ENCODE data around the gene BRINP2. TPM values are rescaled to one million over a fixed set of nuclear protein-coding genes. Genes with fewer than 3 reads are reported as not detected.

Gene BRINP2, protein sequence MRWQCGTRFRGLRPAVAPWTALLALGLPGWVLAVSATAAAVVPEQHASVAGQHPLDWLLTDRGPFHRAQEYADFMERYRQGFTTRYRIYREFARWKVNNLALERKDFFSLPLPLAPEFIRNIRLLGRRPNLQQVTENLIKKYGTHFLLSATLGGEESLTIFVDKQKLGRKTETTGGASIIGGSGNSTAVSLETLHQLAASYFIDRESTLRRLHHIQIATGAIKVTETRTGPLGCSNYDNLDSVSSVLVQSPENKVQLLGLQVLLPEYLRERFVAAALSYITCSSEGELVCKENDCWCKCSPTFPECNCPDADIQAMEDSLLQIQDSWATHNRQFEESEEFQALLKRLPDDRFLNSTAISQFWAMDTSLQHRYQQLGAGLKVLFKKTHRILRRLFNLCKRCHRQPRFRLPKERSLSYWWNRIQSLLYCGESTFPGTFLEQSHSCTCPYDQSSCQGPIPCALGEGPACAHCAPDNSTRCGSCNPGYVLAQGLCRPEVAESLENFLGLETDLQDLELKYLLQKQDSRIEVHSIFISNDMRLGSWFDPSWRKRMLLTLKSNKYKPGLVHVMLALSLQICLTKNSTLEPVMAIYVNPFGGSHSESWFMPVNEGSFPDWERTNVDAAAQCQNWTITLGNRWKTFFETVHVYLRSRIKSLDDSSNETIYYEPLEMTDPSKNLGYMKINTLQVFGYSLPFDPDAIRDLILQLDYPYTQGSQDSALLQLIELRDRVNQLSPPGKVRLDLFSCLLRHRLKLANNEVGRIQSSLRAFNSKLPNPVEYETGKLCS
- not detected for total RNA-seq

DNA sequence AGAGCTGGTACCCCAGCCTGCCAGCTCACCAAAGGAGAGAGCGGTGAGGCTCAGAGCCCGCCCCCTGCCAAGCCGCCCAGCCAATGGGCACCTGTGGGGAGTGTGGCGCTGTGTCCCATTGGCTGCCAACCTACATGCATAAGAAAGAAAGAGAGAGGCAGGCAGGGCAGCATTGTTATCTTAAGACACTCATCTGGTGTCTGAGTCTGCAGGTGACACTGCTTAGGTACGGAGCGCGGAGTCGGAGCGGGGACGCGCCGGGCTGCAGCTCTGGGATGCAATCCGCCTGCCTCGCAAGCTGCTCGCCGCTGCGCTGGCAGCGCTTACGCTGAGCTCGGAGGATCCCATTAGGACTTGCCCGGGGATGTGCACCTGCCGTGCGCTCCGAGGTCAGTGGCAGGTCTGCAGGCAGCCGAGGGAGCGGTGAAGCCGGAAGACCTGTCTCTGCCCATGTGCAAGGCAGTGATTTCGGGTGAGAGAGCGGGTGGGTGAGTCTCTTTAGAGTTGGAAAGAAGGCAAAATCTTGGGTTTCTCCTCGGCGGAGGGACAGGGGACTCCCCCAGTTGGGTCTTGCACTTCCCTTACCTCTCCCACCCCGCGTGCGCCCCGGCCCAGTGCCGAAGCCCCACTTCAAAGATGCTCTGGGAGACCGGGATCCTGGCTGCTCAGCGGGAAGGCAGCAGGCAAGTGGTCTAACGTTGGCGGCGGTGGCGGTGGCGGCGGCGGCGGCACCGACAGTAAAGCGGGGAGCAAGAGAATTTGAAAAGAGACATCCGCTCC lies at the start of gene BRINP2:
Gene BRINP2, plus strand, starts transcription at position 203 of the 780 bp plus-strand sequence. CDS start 58,919 bp downstream, outside the sequence.
- POLR2A ChIA-PET = no interaction called here
- CTCF ChIA-PET = no interaction called here

DNA sequence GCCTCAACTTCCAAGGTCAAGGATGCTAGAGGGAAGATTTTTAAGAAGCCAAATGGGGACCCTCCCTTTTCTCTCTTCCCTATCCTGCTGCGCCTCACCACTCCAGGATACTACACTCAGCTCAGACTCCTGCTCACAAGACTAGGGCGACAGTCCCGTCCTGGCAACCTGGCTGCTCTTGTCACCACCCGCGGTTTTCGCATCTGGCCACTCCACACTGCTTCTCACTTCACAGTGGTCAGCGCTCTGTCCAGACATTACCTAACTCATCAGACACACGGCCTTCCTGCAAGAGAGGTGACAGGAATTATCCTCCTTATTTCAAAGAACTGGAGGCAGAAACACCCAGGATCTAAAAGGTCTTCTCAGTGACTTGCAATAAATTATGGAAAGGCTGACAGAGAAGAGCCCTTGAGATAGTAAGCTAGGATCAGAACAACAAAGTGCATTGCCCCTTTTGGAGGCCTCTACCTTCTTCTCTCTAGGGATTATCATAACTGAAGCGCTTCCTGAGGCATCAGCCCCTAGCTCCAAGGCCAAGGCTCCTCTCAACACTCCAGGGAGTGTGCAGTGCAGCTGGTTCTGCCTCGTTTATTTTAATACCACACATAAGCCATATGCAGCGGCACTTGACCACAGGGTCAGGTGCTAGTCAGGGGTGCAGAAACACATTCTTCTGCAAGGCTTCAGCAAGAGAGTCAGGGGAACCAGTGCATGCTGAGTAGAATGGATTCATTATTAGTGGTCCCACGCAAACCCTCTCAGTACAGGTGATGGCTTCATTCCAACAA lies 48.1 kb upstream of the BRINP2 start:
- ChIA-PET CTCF (no interaction called here), POLR2A (no interaction called here)

DNA sequence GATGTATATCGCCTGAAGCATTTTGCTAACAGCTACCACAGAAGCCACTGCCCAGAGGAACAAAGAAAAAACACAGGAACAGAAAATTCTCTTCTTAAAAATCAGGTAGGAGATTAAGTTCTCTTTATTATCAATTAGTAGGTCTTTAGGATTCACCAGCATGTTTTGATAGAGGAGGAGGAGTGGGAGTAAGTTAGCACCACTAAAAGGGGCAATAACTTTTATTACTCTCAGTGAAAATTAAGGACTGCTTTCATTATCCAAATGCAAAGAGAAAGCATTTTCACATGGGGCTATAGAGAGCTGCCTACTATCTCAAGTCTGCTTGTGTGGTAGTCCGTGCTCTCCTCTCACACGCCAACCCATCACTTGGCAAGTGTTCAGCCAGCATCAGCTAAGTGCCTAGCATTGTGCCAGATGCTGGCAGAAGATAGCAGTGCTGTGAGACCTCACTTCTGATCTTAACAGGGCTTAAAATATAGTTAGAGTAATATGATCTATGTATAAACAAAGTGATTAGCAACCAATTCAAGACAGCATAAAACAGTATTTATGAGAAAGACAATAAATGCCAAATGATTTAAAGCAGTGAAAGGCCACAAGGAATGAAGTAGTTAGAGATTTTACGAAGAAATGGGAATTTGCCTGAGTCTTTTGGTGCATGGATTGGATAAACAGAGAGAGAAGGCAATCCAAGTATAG lies 46.0 kb upstream of the BRINP2 start:
- POLR2A ChIA-PET = no interaction called here

DNA sequence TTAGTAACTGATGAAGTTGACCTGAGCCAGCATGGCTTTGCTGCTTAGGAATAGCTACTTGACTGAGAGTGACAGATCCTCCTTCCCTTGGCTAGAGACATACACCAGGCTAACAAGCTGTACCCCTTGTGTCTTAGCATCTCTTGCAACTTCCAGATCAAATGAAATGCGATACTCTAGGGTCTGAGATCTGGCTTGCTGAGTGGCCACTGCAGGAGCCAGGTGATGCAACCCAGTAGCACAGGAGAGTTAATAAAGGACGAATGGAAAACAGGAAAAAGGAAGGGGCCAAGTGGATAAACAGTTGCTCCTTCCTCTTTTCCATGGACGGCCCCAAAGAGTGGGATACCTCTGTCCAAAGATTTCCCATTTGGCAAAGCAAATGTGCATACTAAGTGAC lies 44.5 kb upstream of the BRINP2 start:
- POLR2A ChIA-PET = no interaction called here
- CTCF ChIA-PET = no interaction called here

More for the DNA sequence above, 46.0 kb upstream of the BRINP2 start:
- CTCF ChIA-PET = no interaction called here

DNA sequence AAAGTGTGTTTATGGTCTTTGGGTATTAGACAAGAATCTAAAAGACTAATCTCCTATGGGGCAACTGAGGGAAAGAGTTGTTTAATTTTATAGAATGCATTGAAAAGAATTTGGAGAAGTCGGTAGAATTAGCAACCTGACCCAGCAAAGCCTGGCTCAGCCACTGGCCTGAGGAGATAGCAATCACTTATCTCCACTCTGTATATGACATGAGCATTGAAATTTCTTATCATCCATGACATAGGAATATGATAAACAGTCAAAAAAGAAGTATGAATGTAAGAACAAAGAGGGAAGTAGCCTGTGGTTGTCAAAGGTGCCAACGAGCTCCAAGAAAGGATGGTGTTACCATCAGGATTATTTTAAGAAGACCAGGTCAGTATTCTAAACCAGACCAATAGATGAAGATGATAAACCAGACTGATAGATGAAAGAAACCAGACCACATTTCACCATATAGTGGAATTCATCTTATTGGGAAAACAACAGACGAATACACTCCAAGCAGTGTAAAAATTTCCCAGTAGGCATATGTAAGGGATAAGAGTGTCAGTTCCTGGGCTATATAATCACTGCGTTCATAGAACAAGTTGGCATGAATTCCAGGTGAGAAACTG lies 42.0 kb upstream of the BRINP2 start:
- ChIA-PET POLR2A (no interaction called here), CTCF (no interaction called here)

DNA sequence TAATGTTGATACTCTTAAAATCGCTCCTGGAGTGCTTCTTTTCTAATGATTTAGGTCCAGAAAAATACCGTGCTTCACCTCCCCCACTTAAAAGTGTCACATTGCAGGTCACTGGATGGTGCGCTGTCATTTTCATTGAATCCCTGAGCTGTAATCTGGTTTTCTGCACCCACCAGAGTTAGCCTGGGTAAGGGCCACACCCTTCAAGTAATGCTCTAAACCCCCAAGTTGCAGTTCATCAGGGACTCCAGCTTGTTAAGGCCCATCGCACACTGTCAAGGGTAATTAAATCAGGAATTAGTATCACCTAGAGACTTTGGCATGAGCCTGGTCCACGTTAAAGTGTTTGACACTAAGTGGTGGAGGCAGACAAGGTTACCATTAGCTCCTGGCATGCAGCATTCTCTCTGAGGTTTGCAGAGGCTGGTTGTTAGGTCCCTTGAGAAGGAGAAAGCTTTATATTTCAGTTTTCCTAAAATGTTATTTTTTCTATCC lies 40.3 kb upstream of the BRINP2 start:
- CTCF ChIA-PET = no interaction called here
- POLR2A ChIA-PET = no interaction called here

DNA sequence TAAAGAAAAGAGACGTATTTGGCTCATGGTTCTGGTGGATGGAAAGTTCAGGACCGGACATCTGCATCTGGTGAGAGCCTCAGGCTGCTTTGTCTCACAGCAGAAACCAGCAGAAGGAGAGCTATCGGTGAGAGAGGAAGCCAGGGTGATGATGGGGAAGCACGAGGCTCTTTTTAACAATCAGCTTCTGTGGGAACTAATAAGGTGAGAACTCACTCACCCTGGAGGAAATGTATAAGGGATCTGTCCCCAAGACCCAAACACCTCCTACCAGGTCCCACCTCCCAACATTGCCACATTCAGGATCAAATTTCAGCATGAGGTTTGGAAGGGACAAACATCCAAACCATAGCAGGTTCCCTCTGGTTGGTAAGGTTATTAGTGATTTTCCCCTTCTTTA lies 39.0 kb upstream of the BRINP2 start:
- ChIA-PET POLR2A (no interaction called here), CTCF (no interaction called here)

DNA sequence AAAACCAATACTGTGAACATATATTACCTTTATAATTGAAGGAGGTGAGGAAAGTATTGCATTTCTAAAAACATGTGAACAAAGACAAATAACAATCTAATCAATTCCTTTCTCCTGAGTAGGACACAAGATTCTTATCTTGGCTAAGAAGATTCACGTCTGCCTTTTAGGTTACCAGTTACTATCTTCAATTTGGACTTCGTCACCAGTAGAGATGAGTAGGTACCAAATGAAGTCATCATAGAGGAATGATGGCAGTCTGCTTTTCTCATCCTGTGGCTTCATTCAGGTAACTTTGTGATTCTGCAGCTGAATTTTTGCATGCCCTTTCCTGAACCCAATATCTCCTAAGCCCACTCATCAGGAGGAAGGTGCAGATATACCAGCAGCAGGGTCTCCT lies 38.6 kb upstream of the BRINP2 start:
- POLR2A ChIA-PET = no interaction called here
- CTCF ChIA-PET = no interaction called here

DNA sequence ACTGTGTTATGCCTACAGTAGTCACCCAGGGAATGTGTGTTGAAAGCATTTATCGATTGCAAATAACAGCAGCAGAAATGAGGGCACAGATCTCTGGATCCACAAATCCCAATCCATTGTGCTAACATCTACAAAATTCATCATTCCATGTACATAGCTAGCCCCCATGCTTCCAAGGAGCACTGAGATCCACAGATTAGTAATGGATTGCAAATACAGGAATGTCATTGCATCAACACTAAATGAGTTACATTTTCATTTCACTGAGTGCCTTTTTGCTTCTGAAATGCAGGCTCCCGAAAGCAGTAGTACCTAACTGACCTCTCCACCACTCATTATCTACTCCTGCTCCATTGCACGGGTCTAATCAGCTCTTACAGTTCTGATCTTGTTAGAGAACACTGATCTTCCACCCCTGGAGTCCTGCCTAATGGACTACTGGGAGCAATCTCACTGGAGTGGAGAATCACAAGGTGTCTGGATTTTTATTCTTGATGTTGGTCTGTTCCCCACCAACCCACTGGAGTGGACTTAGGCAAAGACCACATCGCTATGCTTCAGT lies 36.7 kb upstream of the BRINP2 start:
- CTCF ChIA-PET = no interaction called here

DNA sequence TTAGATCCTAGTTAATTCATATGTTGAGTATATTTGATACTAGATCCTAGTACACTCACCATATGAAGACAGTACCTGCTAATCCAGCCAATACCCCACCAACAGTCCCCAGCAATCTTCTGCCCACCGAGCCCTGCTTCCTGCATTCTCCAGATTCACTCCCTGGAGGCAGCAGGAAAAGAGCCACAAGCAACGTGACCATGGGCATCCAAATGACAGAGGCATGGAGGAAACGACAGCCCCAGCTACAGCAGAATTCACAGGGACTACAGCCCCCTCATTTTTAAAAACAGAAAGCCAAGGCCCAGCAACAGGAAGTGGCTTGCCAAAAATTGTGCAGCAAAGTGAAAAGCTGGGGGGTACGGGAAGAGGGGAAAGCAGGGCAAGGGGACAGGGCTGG lies 35.5 kb upstream of the BRINP2 start:
- CTCF ChIA-PET = no interaction called here
- POLR2A ChIA-PET = no interaction called here

More for the DNA sequence above, 36.7 kb upstream of the BRINP2 start:
- POLR2A ChIA-PET = no interaction called here

DNA sequence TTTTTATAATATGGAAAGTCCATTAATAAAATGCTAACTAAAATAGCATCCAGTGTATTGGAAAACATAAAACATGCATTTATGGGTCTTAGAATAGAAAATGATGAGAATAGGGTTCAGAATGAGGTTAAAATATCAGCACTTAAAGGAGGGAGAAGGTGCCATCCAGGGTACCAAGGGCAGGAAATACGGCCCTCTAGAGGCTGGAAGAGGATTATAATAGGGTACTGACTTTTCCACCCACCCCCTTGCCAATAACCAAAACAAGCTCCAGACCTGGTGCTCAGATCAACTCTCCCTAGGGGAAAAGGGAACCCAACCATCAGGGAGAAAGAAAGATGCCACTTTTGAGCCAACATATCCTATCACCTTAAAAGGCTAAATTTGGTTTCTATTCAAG lies 32.9 kb upstream of the BRINP2 start:
- POLR2A ChIA-PET = no interaction called here

DNA sequence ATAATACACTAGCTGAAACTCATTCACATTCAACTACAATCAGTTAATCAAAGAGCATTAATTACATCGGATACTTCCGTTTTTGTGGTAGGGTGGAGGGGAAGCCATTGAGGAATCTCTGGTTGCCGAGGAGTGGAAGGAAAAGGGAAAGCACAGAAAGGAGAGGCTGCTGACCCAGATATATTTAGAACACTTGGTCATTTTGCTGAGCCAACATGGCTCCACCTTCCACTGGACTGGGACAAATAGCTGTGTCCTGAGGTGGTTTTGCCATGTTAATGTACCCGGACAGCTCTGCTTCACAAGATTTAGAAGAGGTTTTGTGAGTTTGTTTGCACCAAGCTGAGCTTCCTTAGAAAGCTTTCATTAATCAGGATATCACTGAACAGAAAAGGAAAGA lies 32.4 kb upstream of the BRINP2 start:
- CTCF ChIA-PET = no interaction called here
- POLR2A ChIA-PET = no interaction called here

More for the DNA sequence above, 32.9 kb upstream of the BRINP2 start:
- CTCF ChIA-PET = no interaction called here

DNA sequence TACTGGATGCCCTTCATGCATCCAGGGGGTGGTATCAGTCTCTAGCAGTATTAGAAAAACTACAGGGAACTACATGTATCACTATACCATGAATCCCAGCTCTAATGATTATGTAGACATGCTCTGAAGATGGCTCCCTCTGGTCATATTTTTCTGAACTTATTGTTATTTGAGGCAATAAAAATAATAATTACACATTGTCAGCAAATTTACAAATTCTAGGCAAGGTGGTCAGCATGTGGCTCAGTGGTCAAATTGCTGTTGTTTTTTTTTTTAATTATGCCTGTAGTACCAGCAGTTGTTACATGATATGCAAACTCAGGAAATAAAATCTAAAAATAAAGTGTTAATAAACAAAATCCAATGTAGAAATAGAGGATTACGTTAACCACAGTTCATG lies 28.7 kb upstream of the BRINP2 start:
- POLR2A ChIA-PET = no interaction called here
- CTCF ChIA-PET = no interaction called here

DNA sequence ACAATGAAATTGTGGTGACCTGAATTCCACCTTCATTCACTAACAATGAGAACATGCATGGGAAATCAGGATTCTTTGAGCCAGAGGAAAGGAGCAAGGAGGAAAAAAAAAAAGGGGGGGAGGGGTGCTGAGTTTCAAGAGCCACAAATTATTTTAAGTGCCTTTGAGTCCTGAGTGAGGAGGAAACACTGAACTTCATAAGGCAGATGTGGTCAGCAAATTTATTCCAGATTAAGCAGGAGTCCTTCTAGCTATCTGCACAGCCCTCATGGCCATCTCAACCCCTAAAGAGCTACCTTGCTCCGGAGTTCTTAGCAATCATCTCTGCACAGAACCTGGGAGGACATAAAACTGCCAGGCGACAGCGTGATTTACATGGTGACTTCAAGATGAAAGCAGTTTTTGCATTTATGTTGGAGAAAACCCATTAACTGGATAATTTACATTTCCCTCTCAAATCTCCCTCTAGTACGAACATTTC lies 27.9 kb upstream of the BRINP2 start:
- POLR2A ChIA-PET = no interaction called here

DNA sequence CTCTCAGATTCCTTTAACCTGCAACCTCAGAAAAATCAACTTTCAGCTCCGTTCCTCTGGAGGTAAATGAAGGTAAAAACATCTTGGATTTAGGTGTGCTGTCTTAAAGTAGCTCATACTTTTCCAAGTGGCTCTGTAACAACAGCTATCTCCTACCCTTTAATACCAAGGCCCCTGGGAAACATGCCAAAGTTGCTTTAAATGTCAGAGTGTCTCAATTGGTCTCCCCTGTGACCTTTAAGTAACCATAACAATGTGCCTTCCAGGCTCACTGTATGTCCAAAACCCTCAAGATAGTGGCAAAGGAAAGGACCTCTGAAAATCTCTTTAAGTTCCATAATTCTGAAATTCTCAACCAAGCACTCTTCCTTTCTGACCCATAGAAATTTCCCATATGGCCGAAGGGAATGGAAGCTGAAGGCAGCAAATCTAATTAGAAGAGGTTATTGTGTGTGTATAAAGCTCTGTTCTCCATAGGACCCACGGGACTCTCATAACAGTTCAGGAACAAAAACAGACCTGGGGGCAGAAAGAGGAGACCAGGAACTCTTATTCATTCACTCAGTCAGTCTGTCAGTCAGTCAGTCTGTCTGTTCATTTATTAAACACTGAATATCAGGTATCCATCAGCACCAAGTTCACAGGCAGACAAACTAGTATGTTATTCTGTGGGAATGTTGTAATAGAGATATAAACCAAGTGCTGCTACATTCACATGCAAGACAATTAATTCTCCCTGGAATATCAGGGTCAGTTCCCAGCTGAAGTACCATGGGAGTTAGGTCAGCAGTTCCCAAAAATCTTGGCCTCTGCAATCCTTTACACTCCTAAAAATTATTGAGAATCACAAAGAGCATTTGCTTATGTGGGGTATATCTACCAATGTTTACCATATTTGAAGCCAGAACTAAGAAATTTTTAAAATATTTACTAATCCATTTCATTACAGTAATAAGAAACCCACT lies 25.4 kb upstream of the BRINP2 start:
- POLR2A ChIA-PET = no interaction called here
- CTCF ChIA-PET = no interaction called here

More for the DNA sequence above, 27.9 kb upstream of the BRINP2 start:
- CTCF ChIA-PET = no interaction called here

DNA sequence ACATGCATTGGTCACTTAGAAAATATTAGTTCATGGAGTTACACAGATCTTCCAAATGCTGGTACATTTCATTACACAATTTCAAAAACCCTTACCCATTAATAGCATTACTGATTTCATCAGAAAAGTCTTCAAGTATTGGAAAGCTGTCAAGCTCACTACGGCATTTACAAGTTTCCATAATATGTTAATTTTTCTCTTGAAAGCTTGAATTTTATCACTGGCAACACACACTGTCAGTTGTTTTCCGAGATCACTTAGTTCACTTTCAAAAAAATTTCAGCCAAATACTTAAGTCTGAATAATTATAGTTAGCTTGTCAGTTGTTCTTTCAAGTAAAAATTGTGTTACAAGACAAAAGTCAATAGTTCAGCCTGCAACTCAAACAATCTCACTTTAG lies 24.3 kb upstream of the BRINP2 start:
- ChIA-PET CTCF (no interaction called here), POLR2A (no interaction called here)

DNA sequence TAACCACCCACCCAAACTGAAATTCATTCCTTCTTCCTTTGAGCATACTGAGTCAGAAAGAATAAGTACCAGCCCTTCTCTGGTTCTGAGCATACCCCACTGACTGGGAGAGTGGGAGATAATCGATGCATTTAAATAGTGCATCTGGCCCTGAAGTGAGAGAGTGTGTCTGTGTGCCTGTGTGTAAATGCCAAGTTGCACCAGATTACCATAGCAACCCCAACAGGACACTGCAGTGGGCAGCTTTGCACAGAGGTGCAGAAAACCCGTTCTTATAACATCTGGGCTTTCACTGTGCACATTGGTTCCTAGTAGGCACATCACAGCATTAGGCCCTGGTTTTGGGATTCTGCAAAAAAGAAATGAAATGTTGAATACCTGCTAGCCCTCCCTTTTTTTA lies 8.5 kb upstream of the BRINP2 start:
- CTCF ChIA-PET = no interaction called here
- POLR2A ChIA-PET = no interaction called here

Data from activated CD8-positive, alpha-beta memory T cell treated with anti-CD3 and anti-CD28 coated beads for 36 hours (primary cell).